Naive thymus-derived CD4-positive, alpha-beta T cell (primary cell): ENCODE measurements around the gene POLE2. TPM values are rescaled to one million over a fixed set of nuclear protein-coding genes. Genes with fewer than 3 reads are reported as not detected.
A peak's percentile ranks its signal among the peaks of the same experiment; 100 is the strongest.
"Not testable (repeated sequence)": the region's sequence is repeated elsewhere in the genome, so short reads cannot be mapped to it uniquely, and the experiment has no call there.

Experiments
- ATAC-seq: fragments of 150-1000 bp; cut with Tn5 transposase; 2 replicates; pipeline ENCODE4 v1.10.0; 2021; ENCODE audit warnings: mild to moderate bottlenecking, moderate library complexity
- CTCF ChIA-PET: fragments of 350-600 bp; sonication (Branson Sonifier 250); formaldehyde crosslinking; loops from one replicate; lab custom pipeline; 2021; ENCODE audit warnings: antibody characterized with exemption; lab: Charles Lee
- POLR2A ChIA-PET: fragments of 350-600 bp; sonication (Branson Sonifier 250); formaldehyde crosslinking; loops from one replicate; lab custom pipeline; 2021; ENCODE audit warnings: antibody characterized with exemption, inconsistent platforms; lab: Charles Lee
- DNase-seq, 9 donors: peaks; one replicate each; pipeline versions ENCODE4 v3.0.0 to v3.0.0-alpha.2; 2020 to 2022; ENCODE audit warnings: mixed read lengths in 1 of 9
- H3K27ac ChIP-seq: one replicate; pipeline ENCODE4 v1.7.0; 2013; ENCODE audit warnings: mild to moderate bottlenecking, low read depth, low read length, moderate library complexity
- H3K27me3 ChIP-seq, 2 donors: one replicate each; pipeline ENCODE4 v1.7.0; 2013; ENCODE audit warnings: low read length in 2 of 2, mild to moderate bottlenecking in 2 of 2, moderate library complexity in 2 of 2; ENCODE audit not compliant: control insufficient read depth in 2 of 2, insufficient read depth in 2 of 2
- H3K36me3 ChIP-seq, 3 experiments: 1 replicate in 2 of 3; 2 replicates in 1 of 3; pipeline ENCODE4 v1.7.0; 2013; ENCODE audit warnings: low read length in 3 of 3, mild to moderate bottlenecking in 3 of 3, moderate library complexity in 1 of 3; ENCODE audit not compliant: insufficient read depth in 3 of 3, control insufficient read depth in 2 of 3
- H3K4me1 ChIP-seq, 2 donors: one replicate each; pipeline ENCODE4 v1.7.0; 2013; ENCODE audit warnings: low read length in 2 of 2, mild to moderate bottlenecking in 2 of 2, moderate library complexity in 1 of 2; ENCODE audit not compliant: control insufficient read depth in 2 of 2, insufficient read depth in 2 of 2
- H3K4me3 ChIP-seq: 2 replicates; pipeline ENCODE4 v1.7.0; 2013; ENCODE audit warnings: mild to moderate bottlenecking, low read length
- H3K9me3 ChIP-seq, 3 experiments: 1 replicate in 2 of 3; 2 replicates in 1 of 3; pipeline ENCODE4 v1.7.0; 2013; ENCODE audit warnings: low read length in 3 of 3; ENCODE audit not compliant: control insufficient read depth in 2 of 3
- H3K27ac Mint-ChIP-seq, 9 donors: one replicate each; pipeline ENCODE4 v1.8.0; 2020 to 2022; ENCODE audit warnings: mixed read lengths in 9 of 9, mild to moderate bottlenecking in 8 of 9, moderate library complexity in 5 of 9, inconsistent platforms in 2 of 9
- H3K27me3 Mint-ChIP-seq, 5 donors: one replicate each; pipeline ENCODE4 v1.8.0; 2021 to 2022; ENCODE audit warnings: mixed read lengths in 5 of 5, mild to moderate bottlenecking in 1 of 5
- H3K36me3 Mint-ChIP-seq, 5 donors: one replicate each; pipeline ENCODE4 v1.8.0; 2020 to 2022; ENCODE audit warnings: mixed read lengths in 5 of 5, mild to moderate bottlenecking in 3 of 5, inconsistent platforms in 1 of 5
- H3K4me1 Mint-ChIP-seq, 7 donors: one replicate each; pipeline ENCODE4 v1.8.0; 2020 to 2022; ENCODE audit warnings: mixed read lengths in 7 of 7, mild to moderate bottlenecking in 3 of 7, inconsistent platforms in 1 of 7
- H3K4me3 Mint-ChIP-seq, 10 donors: one replicate each; pipeline ENCODE4 v1.8.0; 2020 to 2022; ENCODE audit warnings: mild to moderate bottlenecking in 10 of 10, mixed read lengths in 10 of 10, moderate library complexity in 6 of 10, inconsistent platforms in 2 of 10
- H3K9me3 Mint-ChIP-seq, 11 donors: one replicate each; pipeline ENCODE4 v1.8.0; 2020 to 2022; ENCODE audit warnings: mixed read lengths in 11 of 11, mild to moderate bottlenecking in 4 of 11, inconsistent platforms in 1 of 11, moderate library complexity in 1 of 11
- intact Hi-C, 2 donors: fragments of 100-400 bp; cut with micrococcal nuclease; formaldehyde crosslinking; loops; one replicate each; pipeline ENCODE4 v1.15.1; 2023
- polyA plus RNA-seq, 2 donors: library from polyadenylated mRNA; unstranded; fragments of 300-500 nt; fragmentation: Illumina TruSeq; gene quantifications; one replicate each; pipeline ENCODE4 v1.2.3, GENCODE V29; 2021
- total RNA-seq, 6 experiments: library from RNA in 5 of 6; stranded (reverse) in 5 of 6; gene quantifications; 1 replicate in 5 of 6; 2 replicates in 1 of 6; pipeline ENCODE4 v1.2.3 and lab custom pipeline; 2021 to 2026

POLE2 gene
- total and polyA plus RNA-seq, 7 experiments from 2014 or later: 0.80 to 23.1 (median 1.2) TPM

DNA sequence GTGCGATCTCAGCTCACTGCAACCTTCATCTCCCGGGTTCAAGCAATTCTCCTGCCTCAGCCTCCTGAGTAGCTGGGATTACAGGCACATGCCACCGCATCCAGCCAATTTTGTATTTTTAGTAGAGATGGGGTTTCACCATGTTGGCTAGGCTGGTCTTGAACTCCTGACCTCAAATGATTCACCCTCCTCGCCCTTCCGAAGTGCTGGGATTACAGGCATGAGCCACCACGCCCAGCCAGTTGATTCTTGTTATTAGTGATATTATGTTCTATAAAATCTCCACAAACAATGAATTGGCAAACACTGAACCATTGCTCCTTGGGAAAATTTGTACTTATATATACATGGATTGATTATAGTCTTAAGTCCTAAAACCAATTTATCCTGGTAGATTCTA lies 30.5 kb downstream of the POLE2 start:
- DNase-seq, CTCF ChIA-PET, H3K36me3 Mint-ChIP-seq, H3K27me3 Mint-ChIP-seq, H3K4me3 Mint-ChIP-seq, H3K9me3 Mint-ChIP-seq, H3K36me3 ChIP-seq, H3K27ac ChIP-seq, H3K27ac Mint-ChIP-seq, H3K9me3 ChIP-seq, H3K4me1 Mint-ChIP-seq, ATAC-seq, H3K27me3 ChIP-seq, intact Hi-C loops, H3K4me1 ChIP-seq, H3K4me3 ChIP-seq: not testable (repeated sequence)
- POLR2A ChIA-PET: interaction anchor here (0.6 kb wide), 1 partner anchor 1137 kb away, joined by 4 read pairs; no protein-coding TSS in a partner anchor

DNA sequence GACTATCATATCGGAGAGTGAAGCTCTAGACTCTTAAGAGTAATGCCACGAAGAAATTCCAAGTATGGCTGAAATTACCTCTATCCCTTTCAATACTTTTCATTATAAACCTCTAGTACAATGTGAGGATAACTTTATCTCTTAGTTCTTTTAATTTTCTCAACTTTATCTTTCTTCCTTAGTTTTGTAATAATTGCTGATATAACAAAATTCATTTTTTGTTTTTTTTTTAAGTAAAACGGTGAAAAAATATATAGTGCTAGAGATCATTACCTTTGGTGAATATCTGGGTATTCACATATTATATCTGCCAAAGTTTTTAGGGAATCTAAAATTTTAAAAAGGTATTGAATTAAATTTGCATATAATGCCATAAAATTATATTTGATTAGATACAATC lies 33.5 kb downstream of the POLE2 start:
- DNase-seq (no peak), ATAC-seq (no peak)
- ChIA-PET CTCF (no interaction called here), POLR2A (no interaction called here)
- no peaks in the 10 kb centered on the region for H3K9me3 ChIP-seq
- Mint-ChIP-seq H3K4me3 (no peak overlapping the region), H3K4me1 (peaks cover 0 to 3% (median 0%) of the 10 kb centered on the region in 7 donors), H3K9me3 (no peaks in the 10 kb centered on the region), H3K27me3 (no peaks in the 10 kb centered on the region), H3K27ac (no peak overlapping the region), H3K36me3 (peaks cover 0 to 7% (median 0%) of the 10 kb centered on the region in 5 donors)
- H3K36me3 ChIP-seq: no peaks in the 10 kb centered on the region
- H3K4me1 ChIP-seq: no peaks in the 10 kb centered on the region
- no peak overlapping the region for H3K27ac ChIP-seq
- H3K27me3 ChIP-seq: no peaks in the 10 kb centered on the region
- no peak overlapping the region for H3K4me3 ChIP-seq
- intact Hi-C loops: no loop called here

DNA sequence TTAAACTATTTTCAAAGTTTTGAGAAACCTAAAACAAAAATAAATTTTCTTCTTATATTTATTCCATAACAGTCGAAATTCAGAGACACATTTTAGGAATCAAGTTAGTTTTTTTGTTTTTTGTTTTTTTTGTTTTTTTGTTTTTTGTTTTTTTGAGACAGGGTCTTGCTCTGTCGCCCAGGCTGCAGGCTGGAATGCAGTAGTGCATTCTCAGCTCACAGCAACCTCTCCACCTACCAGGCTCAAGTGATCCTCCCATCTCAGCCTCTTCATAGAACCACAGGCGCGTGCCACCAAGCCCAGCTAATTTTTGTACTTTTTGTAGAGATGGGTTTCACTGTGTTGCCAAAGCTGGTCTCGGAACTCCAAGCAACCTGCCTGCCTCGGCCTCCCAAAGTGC lies 34.5 kb downstream of the POLE2 start:
- CTCF ChIA-PET: no interaction called here
- Mint-ChIP-seq H3K27ac (no peak overlapping the region), H3K4me3 (no peak overlapping the region), H3K9me3 (no peaks in the 10 kb centered on the region), H3K36me3 (peaks cover 0 to 7% (median 0%) of the 10 kb centered on the region in 5 donors), H3K4me1 (peaks cover 0 to 3% (median 0%) of the 10 kb centered on the region in 7 donors), H3K27me3 (no peaks in the 10 kb centered on the region)
- Histone ChIP-seq H3K9me3 (no peaks in the 10 kb centered on the region), H3K4me3 (no peak overlapping the region), H3K27ac (no peak overlapping the region), H3K4me1 (no peaks in the 10 kb centered on the region), H3K36me3 (no peaks in the 10 kb centered on the region), H3K27me3 (no peaks in the 10 kb centered on the region)
- ATAC-seq: no peak
- intact Hi-C loops: no loop called here
- POLR2A ChIA-PET: no interaction called here
- DNase-seq: no peak

DNA sequence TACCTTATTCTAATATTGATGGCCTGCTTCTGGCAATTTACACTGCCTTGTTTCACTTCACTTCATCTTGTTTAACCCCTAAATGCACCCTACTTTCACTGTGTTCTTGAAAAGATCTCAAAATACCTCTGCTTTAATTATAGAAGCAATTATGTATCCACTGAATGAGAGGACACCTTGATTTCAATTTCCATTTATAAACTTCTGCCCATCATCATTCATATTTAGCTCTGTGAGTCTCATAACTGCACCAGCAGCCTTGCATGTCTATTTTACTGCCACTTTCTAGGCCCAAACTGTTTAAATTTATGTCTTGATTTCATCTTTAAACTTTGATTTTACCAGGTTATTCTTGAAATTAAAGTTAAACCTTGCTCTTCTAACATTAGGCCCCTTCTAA lies 45.9 kb downstream of the POLE2 start:
- peaks cover 4 to 16% (median 13%) of the 10 kb centered on the region in 5 donors for H3K36me3 Mint-ChIP-seq
- Histone ChIP-seq H3K27me3 (no peaks in the 10 kb centered on the region), H3K36me3 (peaks cover 0 to 3% (median 0%) of the 10 kb centered on the region in 3 experiments), H3K9me3 (no peaks in the 10 kb centered on the region), H3K27ac (no peak overlapping the region), H3K4me3 (no peak overlapping the region), H3K4me1 (peaks cover 7 to 10% of the 10 kb centered on the region in 2 donors)
- H3K4me1 Mint-ChIP-seq: peaks cover 28 to 61% (median 49%) of the 10 kb centered on the region in 7 donors
- DNase-seq (no peak), ATAC-seq (no peak)
- no peaks in the 10 kb centered on the region for H3K27me3 Mint-ChIP-seq
- CTCF ChIA-PET: interaction anchor here (1.0 kb wide), 1 partner anchor 56 kb away, joined by 3 read pairs; the partner anchor contains the start of gene RPS29
- intact Hi-C loops: no loop called here
- H3K9me3 Mint-ChIP-seq: no peaks in the 10 kb centered on the region
- H3K4me3 Mint-ChIP-seq: no peak overlapping the region
- POLR2A ChIA-PET: interaction anchor here (1.2 kb wide), 1 partner anchor 124 kb away, joined by 3 read pairs; no protein-coding TSS in a partner anchor
- peak overlapping the region in 8 of 9 donors; percentile 14 to 81 (median 40) for H3K27ac Mint-ChIP-seq

DNA sequence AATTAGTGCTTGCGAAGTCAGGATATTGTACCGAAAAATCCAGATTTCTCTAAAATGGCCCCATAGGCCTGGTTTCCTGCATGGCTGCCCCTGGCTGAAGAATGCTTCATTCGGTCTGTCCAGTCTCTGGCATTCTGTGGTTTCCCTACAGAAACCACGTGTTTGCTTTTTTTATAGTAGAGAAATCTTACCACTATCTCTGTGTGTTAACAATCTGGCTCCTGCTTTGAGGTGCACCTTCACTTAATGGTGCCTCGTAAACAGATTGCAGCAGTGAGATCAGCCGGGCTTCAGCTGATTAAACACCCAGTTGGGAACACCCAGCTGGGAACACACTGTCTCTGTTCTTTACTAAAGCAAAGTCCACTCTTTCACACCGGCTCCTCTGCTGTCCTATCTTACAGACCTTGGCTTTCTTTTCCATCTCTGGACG lies 46.3 kb downstream of the POLE2 start:
- CTCF ChIA-PET: interaction anchor here (1.0 kb wide), 1 partner anchor 56 kb away, joined by 3 read pairs; the partner anchor contains the start of gene RPS29

DNA sequence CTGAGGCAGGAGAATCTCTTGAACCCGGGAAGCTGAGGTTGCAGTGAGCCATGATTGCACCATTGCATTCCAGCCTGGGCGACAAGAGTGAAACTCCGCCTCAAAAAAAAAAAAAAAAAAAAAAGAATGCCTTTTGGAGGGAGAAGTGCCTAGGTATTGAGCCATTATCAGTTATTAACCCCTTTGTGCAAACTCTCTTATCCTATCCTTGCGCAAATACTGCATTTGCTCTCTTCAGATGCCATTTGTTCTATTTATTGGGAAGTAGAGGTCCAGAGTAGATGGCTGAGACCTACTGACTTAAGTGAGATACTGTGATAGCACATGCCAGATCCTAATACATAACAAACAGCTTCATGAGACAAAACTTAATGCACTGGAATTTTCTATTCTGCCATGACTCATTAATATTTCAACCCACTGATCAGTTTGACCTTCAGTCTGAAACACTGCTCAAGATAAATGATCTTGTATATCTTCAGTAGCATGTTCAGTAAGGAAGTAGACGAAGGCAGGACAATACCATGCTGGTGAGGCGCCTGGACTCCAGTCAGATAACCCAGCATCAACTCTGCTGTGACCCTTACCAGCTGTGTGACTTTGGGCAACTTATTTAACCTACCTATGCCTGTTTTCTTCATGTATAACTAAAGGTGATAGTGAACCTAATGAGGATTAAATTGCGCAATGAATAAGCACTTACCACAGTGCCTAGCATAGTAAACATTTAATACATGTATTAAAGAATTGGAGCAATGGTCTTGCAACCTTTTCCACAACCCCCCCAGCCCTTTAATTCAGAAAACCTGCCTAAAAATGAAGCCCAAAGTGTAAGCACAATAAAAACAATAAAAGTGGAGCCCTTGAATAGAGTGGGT lies 47.2 kb downstream of the POLE2 start:
- H3K4me3 Mint-ChIP-seq: no peak overlapping the region

More for the DNA sequence above, 46.3 kb downstream of the POLE2 start:
- DNase-seq: no peak
- Histone ChIP-seq H3K36me3 (peaks cover 0 to 3% (median 0%) of the 10 kb centered on the region in 3 experiments), H3K9me3 (no peaks in the 10 kb centered on the region), H3K27me3 (no peaks in the 10 kb centered on the region), H3K4me3 (no peak overlapping the region), H3K27ac (no peak overlapping the region), H3K4me1 (peaks cover 7 to 13% of the 10 kb centered on the region in 2 donors)
- peaks cover 4 to 15% (median 13%) of the 10 kb centered on the region in 5 donors for H3K36me3 Mint-ChIP-seq
- H3K4me1 Mint-ChIP-seq: peaks cover 30 to 61% (median 49%) of the 10 kb centered on the region in 7 donors
- intact Hi-C loops: no loop called here
- peak overlapping the region in 8 of 9 donors; percentile 14 to 81 (median 40) for H3K27ac Mint-ChIP-seq
- no peaks in the 10 kb centered on the region for H3K27me3 Mint-ChIP-seq
- no peaks in the 10 kb centered on the region for H3K9me3 Mint-ChIP-seq
- POLR2A ChIA-PET: interaction anchor here (0.6 to 1.2 kb wide), 4 partner anchors 21 to 125 kb away, joined by 3 to 4 read pairs (median 3); partner anchors contain the start of genes MGAT2 and RPL36AL
- no peak overlapping the region for H3K4me3 Mint-ChIP-seq
- ATAC-seq: no peak

More for the DNA sequence above, 47.2 kb downstream of the POLE2 start:
- CTCF ChIA-PET: interaction anchor here (0.8 kb wide), 1 partner anchor 195 kb away, joined by 3 read pairs; no protein-coding TSS in a partner anchor
- H3K36me3 Mint-ChIP-seq: peaks cover 4 to 17% (median 14%) of the 10 kb centered on the region in 5 donors
- peaks cover 0 to 3% (median 0%) of the 10 kb centered on the region in 3 experiments for H3K36me3 ChIP-seq
- DNase-seq (no peak), ATAC-seq (no peak)
- POLR2A ChIA-PET: interaction anchor here (0.8 to 1.3 kb wide), 3 partner anchors 47 to 55 kb away, joined by 3 to 4 read pairs (median 3); partner anchors contain the start of genes POLE2 and RPS29
- no peak overlapping the region for H3K27ac ChIP-seq
- intact Hi-C loops: no loop called here
- no peaks in the 10 kb centered on the region for H3K9me3 Mint-ChIP-seq
- peaks cover 14 to 22% of the 10 kb centered on the region in 2 donors for H3K4me1 ChIP-seq
- no peaks in the 10 kb centered on the region for H3K9me3 ChIP-seq
- H3K4me1 Mint-ChIP-seq: peaks cover 36 to 68% (median 55%) of the 10 kb centered on the region in 7 donors
- H3K27ac Mint-ChIP-seq: peak overlapping the region in 5 of 9 donors; percentile 50 to 78 (median 55)
- no peaks in the 10 kb centered on the region for H3K27me3 Mint-ChIP-seq
- no peak overlapping the region for H3K4me3 ChIP-seq
- H3K27me3 ChIP-seq: no peaks in the 10 kb centered on the region
